CD4-positive, alpha-beta T cell treated with Interleukin-6 for 4 hours (primary cell): Measurements from ENCODE around the gene S100P.
A peak's percentile ranks its signal among the peaks of the same experiment; 100 is the strongest.
"Not testable (repeated sequence)": the region's sequence is repeated elsewhere in the genome, so short reads cannot be mapped to it uniquely, and the experiment has no call there.

Experiments
- DNase-seq: peaks from one replicate; pipeline ENCODE4 v3.0.0-alpha.2; 2020; ENCODE audit warnings: mixed read lengths

The S100P gene

GRCh38 chr4:6693231-6694176, at the start of gene S100P:
S100P (plus strand) TSS chr4:6693878; CDS start chr4:6693933, 55 bp downstream.
- no peak for DNase-seq

- DNase-seq, result no peak
Measured at GRCh38 chr4:6644792-6645530, 48.7 kb upstream of the S100P start.

GRCh38 chr4:6647169-6647568, 46.5 kb upstream of the S100P start:
- DNase-seq, result no peak

GRCh38 chr4:6647582-6648230, 46.0 kb upstream of the S100P start:
- DNase-seq, result no peak

- DNase-seq, result no peak
Measured at GRCh38 chr4:6649216-6649615, 44.5 kb upstream of the S100P start.

- not testable (repeated sequence) for DNase-seq
Measured at GRCh38 chr4:6654211-6654610, 39.5 kb upstream of the S100P start.

- DNase-seq, result not testable (repeated sequence)
Measured at GRCh38 chr4:6655291-6655690, 38.4 kb upstream of the S100P start.

- no peak for DNase-seq
Measured at GRCh38 chr4:6655924-6656323, 37.8 kb upstream of the S100P start.

- no peak for DNase-seq
Measured at GRCh38 chr4:6657242-6658208, 36.2 kb upstream of the S100P start.

- no peak for DNase-seq
Measured at GRCh38 chr4:6658209-6658595, 35.5 kb upstream of the S100P start.

GRCh38 chr4:6658597-6659075, 35.0 kb upstream of the S100P start:
- DNase-seq, result peak; percentile 63

GRCh38 chr4:6659897-6660296, 33.8 kb upstream of the S100P start:
- DNase-seq, result no peak

GRCh38 chr4:6660430-6660829, 33.2 kb upstream of the S100P start:
- DNase-seq, result no peak

GRCh38 chr4:6662591-6662990, 31.1 kb upstream of the S100P start:
- no peak for DNase-seq

- no peak for DNase-seq
Measured at GRCh38 chr4:6663596-6664393, 29.9 kb upstream of the S100P start.

- no peak for DNase-seq
Measured at GRCh38 chr4:6665320-6665654, 28.4 kb upstream of the S100P start.

GRCh38 chr4:6668391-6668790, 25.3 kb upstream of the S100P start:
- DNase-seq, result no peak

- DNase-seq, result no peak
Measured at GRCh38 chr4:6671648-6672047, 22.0 kb upstream of the S100P start.

- DNase-seq, result no peak
Measured at GRCh38 chr4:6672131-6672530, 21.5 kb upstream of the S100P start.

- not testable (repeated sequence) for DNase-seq
Measured at GRCh38 chr4:6672541-6673190, 21.0 kb upstream of the S100P start.

- peak; percentile 37 for DNase-seq
Measured at GRCh38 chr4:6673191-6673659, 20.5 kb upstream of the S100P start.
